HG03135 (cell line): ENCODE results near the gene PROC.
"Not testable (repeated sequence)": the region's sequence is repeated elsewhere in the genome, so short reads cannot be mapped to it uniquely, and the experiment has no call there.

Source experiments
- ATAC-seq: cut with Tn5 transposase; IDR thresholded peaks from one replicate; pipeline ENCODE4 v1.9.1; 2021; ENCODE audit warnings: mild to moderate bottlenecking, moderate library complexity; ENCODE audit not compliant: unreplicated experiment

PROC gene

GRCh38 chr2:127392828-127393578, 25.2 kb upstream of the PROC start:
- ATAC-seq: no peak

DNA sequence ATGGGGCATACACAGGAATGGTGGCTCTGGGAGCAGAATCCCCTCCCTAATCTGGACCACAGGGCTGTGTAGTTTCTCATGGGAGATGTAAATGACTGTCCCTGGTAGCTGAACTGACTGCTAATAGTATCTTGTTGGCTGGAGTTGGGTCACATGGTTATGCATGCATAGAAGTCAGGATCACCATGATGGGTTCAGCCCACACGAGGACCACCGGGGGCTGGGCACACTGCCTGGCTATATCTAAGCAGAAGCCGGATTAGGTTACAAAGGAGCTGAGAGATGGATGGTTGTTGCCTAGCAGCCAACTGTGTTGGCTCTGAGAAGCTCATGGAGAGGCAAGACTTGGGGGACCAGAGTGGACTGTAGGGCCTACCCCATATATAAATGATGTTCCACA, 23.7 kb upstream of the PROC start:
- ATAC-seq: no peak

GRCh38 chr2:127397568-127398238, 20.5 kb upstream of the PROC start:
- ATAC-seq: peak; percentile 13

DNA sequence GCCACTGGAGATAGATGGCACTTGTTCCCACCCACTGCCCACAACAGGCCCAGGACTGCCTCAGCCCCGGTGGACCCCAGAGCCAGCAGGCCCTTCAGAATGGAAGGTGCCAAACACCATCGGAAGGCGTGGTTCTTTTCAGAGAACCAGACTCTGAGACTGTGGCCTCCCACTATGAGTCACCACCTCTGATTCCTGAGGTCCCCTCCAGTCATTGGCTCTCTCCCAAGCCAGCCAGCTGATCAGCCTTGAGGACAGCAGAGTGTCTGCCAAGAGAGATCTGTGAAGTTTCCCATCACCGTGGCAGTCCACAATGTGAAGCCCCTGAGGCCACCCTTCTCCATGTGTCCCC, 20.0 kb upstream of the PROC start:
- ATAC-seq: peak; percentile 86

GRCh38 chr2:127400533-127400896, 17.7 kb upstream of the PROC start:
- no peak for ATAC-seq

GRCh38 chr2:127400897-127401756, 17.1 kb upstream of the PROC start:
- ATAC-seq: no peak

DNA sequence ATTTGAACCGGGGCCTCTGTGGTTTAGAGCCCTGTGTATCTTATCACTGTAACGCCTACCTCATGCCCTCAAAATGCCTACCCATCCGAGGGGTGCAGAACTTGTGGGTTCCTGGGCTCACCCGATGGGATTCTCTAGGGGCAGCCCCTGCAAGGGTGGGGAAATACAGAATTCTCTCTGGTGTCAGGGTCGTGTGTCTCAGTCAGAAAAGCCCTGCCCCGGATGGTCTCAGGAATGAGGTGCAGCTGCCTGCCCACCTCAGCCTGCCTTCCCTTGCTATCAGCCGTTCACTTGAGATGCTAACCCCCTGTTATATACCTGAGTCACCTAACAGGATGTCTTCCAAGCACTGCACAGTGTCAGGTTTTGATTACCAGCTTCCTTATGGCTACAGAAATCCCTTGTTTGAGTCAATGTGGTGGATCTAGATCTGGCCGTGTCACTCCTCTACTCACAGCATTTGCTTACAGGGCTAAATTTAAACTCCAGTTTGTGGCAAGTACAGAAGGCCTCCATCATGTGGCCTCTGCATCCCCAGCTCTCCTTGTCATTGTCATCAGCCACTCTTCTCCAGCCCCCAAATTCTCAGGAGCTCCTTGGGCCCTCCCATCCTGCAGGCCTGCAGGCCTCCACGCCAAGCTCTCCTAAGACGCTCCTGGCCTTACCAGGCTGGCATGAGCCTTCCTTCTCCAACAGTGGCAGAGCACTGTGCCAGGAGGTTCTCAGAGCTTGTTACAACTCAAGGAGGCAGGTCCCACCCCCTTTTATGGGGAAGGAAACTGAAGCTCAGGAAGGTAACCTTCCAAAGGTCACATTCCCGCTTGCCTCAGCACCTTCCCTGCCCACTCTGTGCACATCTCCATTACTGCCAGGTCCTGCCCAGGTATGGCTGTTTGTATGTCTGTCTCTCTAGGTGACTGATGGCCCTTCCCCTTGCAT, 16.2 kb upstream of the PROC start:
- ATAC-seq: no peak

GRCh38 chr2:127403460-127403859, 14.8 kb upstream of the PROC start:
- ATAC-seq: no peak

DNA sequence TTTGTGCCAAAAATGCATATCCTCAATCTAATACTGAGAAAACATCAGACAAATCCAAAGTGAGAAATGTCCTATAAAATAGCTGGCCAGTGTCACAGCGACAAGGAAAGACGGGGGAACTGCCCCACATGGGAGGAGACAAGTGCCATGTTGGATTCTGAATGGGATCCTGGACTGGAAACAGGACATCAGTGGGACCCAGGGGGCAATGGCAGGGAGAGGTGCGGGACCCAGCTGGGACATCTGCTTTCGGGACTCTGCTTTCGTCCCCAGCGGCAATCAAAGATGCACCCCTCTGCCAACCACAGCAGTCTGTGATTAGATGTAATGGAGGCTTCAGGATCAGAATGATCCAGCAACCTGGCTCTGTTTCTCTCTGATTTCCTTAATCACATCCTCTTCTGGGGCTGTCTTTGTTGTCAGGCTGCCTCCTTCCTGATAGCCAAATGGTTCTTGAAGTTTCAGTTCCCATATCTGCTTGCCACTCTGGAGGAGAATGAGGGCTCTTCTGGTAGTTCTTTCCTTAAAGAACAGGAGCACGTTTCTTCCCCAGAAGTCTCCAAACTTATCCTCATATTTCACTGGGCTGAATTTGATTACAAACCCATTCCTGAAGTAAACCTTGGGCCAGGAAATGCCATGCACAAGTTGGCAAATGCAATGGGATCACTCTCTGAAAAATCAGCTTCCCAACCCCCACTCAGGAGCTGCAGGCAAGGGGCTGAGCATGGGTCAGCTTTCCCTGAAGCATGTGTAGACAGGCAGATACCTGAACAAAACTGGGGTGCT, 13.6 kb upstream of the PROC start:
- ATAC-seq: no peak

DNA sequence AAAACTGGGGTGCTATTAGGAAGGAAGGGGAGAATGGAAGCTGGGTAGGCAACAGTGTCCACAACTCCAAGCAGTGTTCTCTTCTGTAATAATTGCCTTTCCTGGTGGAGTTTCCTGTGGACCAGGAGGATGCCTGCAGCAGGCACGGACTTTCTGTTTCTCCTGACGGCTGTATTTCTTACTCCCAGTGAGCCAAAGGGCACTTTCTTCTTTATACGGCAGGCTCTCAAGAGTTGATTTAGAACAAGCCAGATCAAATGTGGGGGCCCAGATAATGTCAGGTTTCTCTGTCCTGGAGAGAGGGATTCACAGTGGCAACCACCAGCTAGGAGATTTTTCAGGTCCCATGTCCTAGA, 13.0 kb upstream of the PROC start:
- no peak for ATAC-seq

DNA sequence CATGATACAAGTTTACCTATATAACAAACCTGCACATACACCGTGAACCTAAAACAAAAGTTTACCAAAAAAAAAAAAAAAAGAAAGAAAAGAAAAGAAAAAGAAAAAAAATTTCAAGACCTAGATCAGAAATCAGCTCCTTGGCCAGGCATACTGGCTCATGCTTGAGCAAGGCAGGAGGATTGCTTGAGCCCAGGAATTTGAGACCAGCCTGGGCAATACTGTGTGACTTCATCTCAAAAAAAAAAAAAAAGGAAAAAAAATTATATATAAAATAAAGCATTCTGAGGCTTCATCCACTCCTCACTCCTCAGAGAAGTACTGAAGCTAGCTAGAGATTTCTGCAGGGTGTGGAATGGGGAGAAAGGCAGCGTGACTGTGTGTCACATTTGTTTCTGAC, 11.8 kb upstream of the PROC start:
- no peak for ATAC-seq

- no peak for ATAC-seq
These were observed 11.1 kb upstream of the PROC start for GRCh38 chr2:127407091-127407490.

GRCh38 chr2:127407661-127408003, 10.6 kb upstream of the PROC start:
- no peak for ATAC-seq

- peak; percentile 51 for ATAC-seq
These were observed 10.0 kb upstream of the PROC start for GRCh38 chr2:127408004-127408806.

DNA sequence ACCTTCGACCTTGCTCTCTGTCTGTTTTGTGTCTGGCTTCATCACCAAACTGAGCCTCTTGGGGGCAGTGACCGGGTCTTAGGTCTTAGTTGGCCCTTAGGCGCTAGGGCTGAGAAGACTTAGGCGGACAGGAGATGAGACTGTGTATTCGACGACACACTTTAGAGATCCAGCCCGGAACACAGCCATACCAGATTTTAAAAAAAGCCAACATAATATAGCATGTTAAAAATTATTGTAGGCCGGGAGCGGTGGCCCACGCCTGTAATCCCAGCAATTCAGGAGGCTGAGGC, 9.5 kb upstream of the PROC start:
- ATAC-seq: no peak

GRCh38 chr2:127409716-127410115, 8.5 kb upstream of the PROC start:
- ATAC-seq: not testable (repeated sequence)

DNA sequence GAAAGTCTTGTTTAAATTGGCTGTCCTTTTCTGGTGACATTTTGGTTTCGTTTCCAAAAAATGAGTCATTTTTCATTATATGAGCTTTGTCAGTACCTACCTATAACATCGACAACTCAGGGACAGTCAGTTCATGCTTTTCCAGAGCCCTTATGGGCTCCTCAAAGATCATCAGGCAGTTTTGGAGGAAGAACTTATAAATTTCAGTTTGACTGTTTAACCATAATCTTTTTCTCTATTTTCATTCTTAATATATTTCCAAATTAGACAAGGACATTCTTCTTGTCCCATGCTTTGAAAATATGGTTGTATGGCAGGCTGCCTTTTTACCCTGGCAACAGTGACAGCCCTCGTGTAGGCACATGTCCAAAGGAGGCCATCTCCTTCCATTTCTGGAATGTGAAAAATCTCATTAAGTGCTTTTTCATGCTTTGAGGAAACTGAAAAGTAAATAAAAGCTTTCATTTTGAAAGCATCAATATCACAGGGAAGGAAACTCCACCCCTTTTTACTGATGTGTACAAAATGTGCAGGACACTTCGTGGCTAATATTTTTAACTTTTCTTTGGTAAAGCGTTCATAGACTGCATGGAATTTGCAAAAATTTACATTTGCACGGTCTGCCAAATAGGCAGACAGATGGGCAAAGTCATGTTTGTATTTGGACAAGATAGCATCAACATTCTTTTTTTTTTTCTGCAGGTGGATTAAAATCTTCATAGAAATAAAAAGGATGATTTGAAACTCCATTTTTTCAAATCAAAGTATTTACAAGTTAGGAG, 7.2 kb upstream of the PROC start:
- ATAC-seq: peak; percentile 56

GRCh38 chr2:127411653-127412369, 6.4 kb upstream of the PROC start:
- ATAC-seq: no peak
